Transverse colon (tissue), 3 donors: ENCODE results near the gene HARBI1.

Source experiments
- EP300 ChIP-seq: sonication (generic); formaldehyde crosslinking; IDR thresholded peaks from one replicate; pipeline ENCODE4 v1.6.1; 2017; ENCODE audit warnings: antibody characterized with exemption, low read depth
- POLR2A ChIP-seq: fragments of 450-650 bp; IDR thresholded peaks from one replicate; pipeline ENCODE4 v1.6.1; 2016; ENCODE audit warnings: antibody characterized with exemption, mild to moderate bottlenecking, moderate library complexity
- POLR2AphosphoS5 ChIP-seq, 3 donors: sonication (generic); formaldehyde crosslinking; IDR thresholded peaks; one replicate each; pipeline ENCODE4 v1.6.1; 2016; ENCODE audit warnings: antibody characterized with exemption in 3 of 3

GRCh38 chr11:46611526-46612304, 5.3 kb downstream of the HARBI1 start:
- TF ChIP-seq POLR2A (no peak), POLR2AphosphoS5 (IDR thresholded peaks at IDR 0.05) (no peak), EP300 (no peak)
